ENCODE results near the gene ASB2. TPM values are rescaled to one million over a fixed set of nuclear protein-coding genes. Genes with fewer than 3 reads are reported as not detected.

Gene ASB2
- total RNA-seq, 3 donors from 2014 or later (not counting 1 experiment from before 2014, with no cell fraction given) = 3.7 to 7.2 (median 4.8) TPM

DNA sequence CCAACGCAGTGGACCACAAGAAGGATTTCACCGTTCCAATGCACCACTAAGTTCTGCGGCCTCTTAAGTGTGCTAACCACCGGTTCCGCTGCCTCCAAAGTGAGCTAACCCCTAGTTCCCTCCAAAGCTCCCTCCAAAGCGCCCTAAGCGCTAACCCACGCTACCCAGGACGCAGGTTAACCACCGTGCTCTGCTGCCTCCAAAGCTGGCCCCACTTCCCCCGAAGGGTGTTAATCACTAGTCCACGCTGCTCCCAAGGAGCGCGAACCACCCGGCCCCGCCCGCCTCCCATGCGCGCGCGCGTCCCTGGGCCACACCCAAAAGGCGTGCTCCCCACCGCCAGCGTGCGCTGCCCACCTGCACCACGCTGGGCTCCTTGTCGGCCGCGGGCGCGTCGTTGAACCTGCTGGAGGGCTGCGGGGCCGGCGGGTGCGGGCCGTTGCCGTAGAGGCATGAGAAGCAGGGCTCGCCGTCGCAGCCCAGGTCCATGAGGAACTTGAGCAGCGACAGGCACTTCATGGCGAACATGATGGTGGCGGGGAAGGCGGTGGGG is 37.5 kb downstream of the ASB2 start:
- intact Hi-C loops (cut with micrococcal nuclease) = loop anchor here (1.0 kb wide), 2 partner anchors 31 to 62 kb away; no protein-coding TSS in a partner anchor
- Histone ChIP-seq H3K9me3 (ENCODE audit: control insufficient read depth, insufficient read depth, low read length) (no peaks in the 10 kb centered on the region), H3K4me1 (ENCODE audit: control insufficient read depth, insufficient read depth, low read length) (peaks cover 13% of the 10 kb centered on the region), H3K36me3 (ENCODE audit: control insufficient read depth, insufficient read depth, low read length) (no peaks in the 10 kb centered on the region), H3K27me3 (ENCODE audit: control insufficient read depth, insufficient read depth, low read length) (no peaks in the 10 kb centered on the region), H3K4me3 (ENCODE audit: low read length) (peak overlapping the region; percentile 8), H3K27ac (ENCODE audit: low read length) (no peak overlapping the region)
- no peaks in the 10 kb centered on the region for H3K27me3 Mint-ChIP-seq (ENCODE audit: low read depth in 2 of 2)
- 55% methylated on average over 46 of the region's 46 CpGs for WGBS (ENCODE audit: insufficient coverage)
- ATAC-seq = no peak
- H3K36me3 Mint-ChIP-seq = no peaks in the 10 kb centered on the region
- H3K9me3 Mint-ChIP-seq = no peaks in the 10 kb centered on the region
- peaks cover 0 to 5% of the 10 kb centered on the region in 2 donors for H3K4me1 Mint-ChIP-seq
- H3K27ac Mint-ChIP-seq = no peak overlapping the region
- peak overlapping the region; percentile 31 for H3K4me3 Mint-ChIP-seq
- TF ChIP-seq, protein P1, sequence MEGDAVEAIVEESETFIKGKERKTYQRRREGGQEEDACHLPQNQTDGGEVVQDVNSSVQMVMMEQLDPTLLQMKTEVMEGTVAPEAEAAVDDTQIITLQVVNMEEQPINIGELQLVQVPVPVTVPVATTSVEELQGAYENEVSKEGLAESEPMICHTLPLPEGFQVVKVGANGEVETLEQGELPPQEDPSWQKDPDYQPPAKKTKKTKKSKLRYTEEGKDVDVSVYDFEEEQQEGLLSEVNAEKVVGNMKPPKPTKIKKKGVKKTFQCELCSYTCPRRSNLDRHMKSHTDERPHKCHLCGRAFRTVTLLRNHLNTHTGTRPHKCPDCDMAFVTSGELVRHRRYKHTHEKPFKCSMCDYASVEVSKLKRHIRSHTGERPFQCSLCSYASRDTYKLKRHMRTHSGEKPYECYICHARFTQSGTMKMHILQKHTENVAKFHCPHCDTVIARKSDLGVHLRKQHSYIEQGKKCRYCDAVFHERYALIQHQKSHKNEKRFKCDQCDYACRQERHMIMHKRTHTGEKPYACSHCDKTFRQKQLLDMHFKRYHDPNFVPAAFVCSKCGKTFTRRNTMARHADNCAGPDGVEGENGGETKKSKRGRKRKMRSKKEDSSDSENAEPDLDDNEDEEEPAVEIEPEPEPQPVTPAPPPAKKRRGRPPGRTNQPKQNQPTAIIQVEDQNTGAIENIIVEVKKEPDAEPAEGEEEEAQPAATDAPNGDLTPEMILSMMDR (IDR thresholded peaks at IDR 0.05) = no peak
- DNase-seq = no peak

DNA sequence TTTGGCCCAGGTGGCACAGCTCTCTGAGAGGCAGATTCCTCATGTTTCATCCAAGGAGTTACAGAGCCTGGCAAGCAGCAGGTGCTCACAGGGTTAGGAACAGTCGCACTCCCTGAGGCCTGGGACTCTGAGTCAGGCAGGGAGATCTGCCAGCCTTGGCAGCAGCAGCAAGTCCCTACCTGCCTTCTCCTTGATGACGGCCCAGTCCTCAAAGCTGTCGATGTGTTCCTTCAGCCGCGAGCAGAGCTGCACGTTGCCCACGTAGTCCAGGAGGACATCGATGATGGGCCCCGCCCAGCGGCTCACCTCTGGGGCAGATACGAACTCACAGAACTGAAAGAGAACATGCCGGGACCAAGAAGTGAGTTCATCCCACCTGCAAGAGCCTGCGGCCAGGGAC is 38.9 kb downstream of the ASB2 start:
- ATAC-seq (no peak), DNase-seq (no peak)
- H3K27ac ChIP-seq (ENCODE audit: low read length) = no peak overlapping the region
- H3K9me3 Mint-ChIP-seq = no peaks in the 10 kb centered on the region
- no peaks in the 10 kb centered on the region for H3K9me3 ChIP-seq (ENCODE audit: control insufficient read depth, insufficient read depth, low read length)
- no peak overlapping the region for H3K27ac Mint-ChIP-seq
- H3K36me3 ChIP-seq (ENCODE audit: control insufficient read depth, insufficient read depth, low read length) = no peaks in the 10 kb centered on the region
- WGBS (ENCODE audit: insufficient coverage) = 95% methylated on average over 13 of the region's 13 CpGs
- no peak overlapping the region for H3K4me3 ChIP-seq (ENCODE audit: low read length)
- H3K4me1 Mint-ChIP-seq = peaks cover 0 to 5% of the 10 kb centered on the region in 2 donors
- TF ChIP-seq, protein P1 (IDR thresholded peaks at IDR 0.05) = no peak
- peaks cover 13% of the 10 kb centered on the region for H3K4me1 ChIP-seq (ENCODE audit: control insufficient read depth, insufficient read depth, low read length)
- no peaks in the 10 kb centered on the region for H3K27me3 Mint-ChIP-seq (ENCODE audit: low read depth in 2 of 2)
- no peaks in the 10 kb centered on the region for H3K36me3 Mint-ChIP-seq
- H3K4me3 Mint-ChIP-seq = peak overlapping the region; percentile 49
- intact Hi-C loops (cut with micrococcal nuclease) = no loop called here
- no peaks in the 10 kb centered on the region for H3K27me3 ChIP-seq (ENCODE audit: control insufficient read depth, insufficient read depth, low read length)

DNA sequence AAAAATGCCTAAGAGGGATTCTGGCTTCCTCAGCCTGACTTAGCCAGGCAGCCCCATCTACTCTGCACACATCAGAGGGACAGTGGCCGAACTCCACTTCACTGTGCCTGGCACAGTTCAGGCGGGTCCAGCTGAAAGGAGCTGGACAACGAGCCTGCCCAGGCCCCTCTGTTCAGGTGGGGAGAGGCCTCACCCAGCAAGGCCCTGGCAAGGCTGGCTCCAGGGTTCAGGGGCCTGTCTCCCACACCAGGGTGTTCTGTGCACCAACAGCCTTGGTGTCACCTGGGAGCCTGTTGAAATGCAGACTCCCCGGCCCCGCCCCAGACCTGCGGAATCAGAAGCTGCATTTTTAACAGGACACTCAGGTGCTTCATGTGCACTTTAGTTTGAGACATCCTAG is 39.4 kb downstream of the ASB2 start:
- no peaks in the 10 kb centered on the region for H3K36me3 ChIP-seq (ENCODE audit: control insufficient read depth, insufficient read depth, low read length)
- Mint-ChIP-seq H3K36me3 (no peaks in the 10 kb centered on the region), H3K9me3 (no peaks in the 10 kb centered on the region), H3K27ac (no peak overlapping the region), H3K4me3 (no peak overlapping the region), H3K27me3 (ENCODE audit: low read depth in 2 of 2) (no peaks in the 10 kb centered on the region), H3K4me1 (peaks cover 0 to 5% of the 10 kb centered on the region in 2 donors)
- ATAC-seq = no peak
- no peak overlapping the region for H3K4me3 ChIP-seq (ENCODE audit: low read length)
- H3K9me3 ChIP-seq (ENCODE audit: control insufficient read depth, insufficient read depth, low read length) = no peaks in the 10 kb centered on the region
- no peak for DNase-seq
- no peak overlapping the region for H3K27ac ChIP-seq (ENCODE audit: low read length)
- TF ChIP-seq, protein P1 (IDR thresholded peaks at IDR 0.05) = no peak
- intact Hi-C loops (cut with micrococcal nuclease) = no loop called here
- 98% methylated on average over 6 of the region's 6 CpGs for WGBS (ENCODE audit: insufficient coverage)
- no peaks in the 10 kb centered on the region for H3K27me3 ChIP-seq (ENCODE audit: control insufficient read depth, insufficient read depth, low read length)
- peaks cover 13% of the 10 kb centered on the region for H3K4me1 ChIP-seq (ENCODE audit: control insufficient read depth, insufficient read depth, low read length)

DNA sequence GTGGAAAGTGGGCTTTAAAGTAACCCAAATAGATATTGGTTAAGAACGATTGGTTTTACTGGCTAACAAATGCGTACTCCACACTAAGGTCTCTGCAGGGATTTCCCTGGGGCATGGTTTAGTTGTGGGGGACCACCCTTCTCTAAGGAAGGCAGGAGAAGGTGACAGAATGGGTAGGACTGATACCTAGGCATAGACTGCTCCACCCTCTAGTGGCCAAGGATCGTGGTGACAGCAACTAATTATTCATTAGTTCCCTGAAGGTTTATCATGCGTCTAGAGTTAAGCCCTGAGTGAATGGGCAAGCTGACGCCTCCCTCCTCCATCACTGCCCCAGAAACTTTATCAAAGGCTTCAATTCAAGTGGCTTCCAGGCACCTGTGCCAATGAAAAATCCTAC is 40.1 kb downstream of the ASB2 start:
- Mint-ChIP-seq H3K27me3 (ENCODE audit: low read depth in 2 of 2) (no peaks in the 10 kb centered on the region), H3K4me1 (peaks cover 0 to 5% of the 10 kb centered on the region in 2 donors), H3K4me3 (no peak overlapping the region), H3K9me3 (no peaks in the 10 kb centered on the region), H3K27ac (no peak overlapping the region), H3K36me3 (no peaks in the 10 kb centered on the region)
- TF ChIP-seq, protein P1 (IDR thresholded peaks at IDR 0.05) = no peak
- WGBS (ENCODE audit: insufficient coverage) = 50% methylated on average over 5 of the region's 5 CpGs
- Histone ChIP-seq H3K27ac (ENCODE audit: low read length) (no peak overlapping the region), H3K4me3 (ENCODE audit: low read length) (no peak overlapping the region), H3K9me3 (ENCODE audit: control insufficient read depth, insufficient read depth, low read length) (no peaks in the 10 kb centered on the region), H3K36me3 (ENCODE audit: control insufficient read depth, insufficient read depth, low read length) (no peaks in the 10 kb centered on the region), H3K4me1 (ENCODE audit: control insufficient read depth, insufficient read depth, low read length) (peaks cover 13% of the 10 kb centered on the region), H3K27me3 (ENCODE audit: control insufficient read depth, insufficient read depth, low read length) (no peaks in the 10 kb centered on the region)
- peak in 1 of 2 donors; percentile 50 for DNase-seq
- ATAC-seq = no peak
- intact Hi-C loops (cut with micrococcal nuclease) = no loop called here
